ENCODE data around the gene BLCAP.
"Not testable (repeated sequence)": the region's sequence is repeated elsewhere in the genome, so short reads cannot be mapped to it uniquely, and the experiment has no call there.

The BLCAP gene

GRCh38 chr20:37513779-37514359 is 13.8 kb downstream of the BLCAP start:
- no peak for FAIRE-seq

DNA sequence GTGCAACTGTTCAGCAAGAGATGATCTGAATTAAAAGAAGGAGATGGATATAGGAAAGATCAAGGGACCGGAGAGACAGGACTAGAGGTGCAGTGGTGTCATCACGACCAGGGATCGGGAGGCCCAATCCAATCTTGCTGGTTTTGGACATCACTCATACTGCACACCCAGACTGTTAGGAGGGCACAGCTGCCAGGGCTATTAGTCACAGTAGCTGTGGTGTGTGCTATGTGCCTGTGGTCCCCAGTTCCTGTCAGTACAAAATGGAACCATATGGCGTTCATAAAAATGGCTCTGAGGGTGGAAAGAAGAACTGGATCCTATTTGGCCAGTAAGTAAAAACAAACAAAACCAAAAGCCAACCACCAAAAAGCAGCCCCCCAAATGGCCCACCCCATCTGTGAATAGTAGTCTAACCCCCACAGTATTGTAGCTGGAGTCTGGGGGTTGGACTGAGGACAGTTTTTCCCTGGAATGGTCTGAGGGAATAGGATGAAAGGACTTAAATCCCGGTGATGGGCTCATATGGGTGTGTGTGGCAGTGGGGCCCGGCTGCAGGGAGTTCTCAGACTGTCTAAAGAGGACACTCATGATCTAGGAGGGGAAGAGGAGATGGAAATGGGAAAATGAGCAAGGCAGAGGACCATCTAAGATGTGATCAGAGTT is 15.9 kb downstream of the BLCAP start:
- FAIRE-seq: no peak

- no peak for FAIRE-seq
These were observed 17.4 kb downstream of the BLCAP start for GRCh38 chr20:37510226-37510625.

DNA sequence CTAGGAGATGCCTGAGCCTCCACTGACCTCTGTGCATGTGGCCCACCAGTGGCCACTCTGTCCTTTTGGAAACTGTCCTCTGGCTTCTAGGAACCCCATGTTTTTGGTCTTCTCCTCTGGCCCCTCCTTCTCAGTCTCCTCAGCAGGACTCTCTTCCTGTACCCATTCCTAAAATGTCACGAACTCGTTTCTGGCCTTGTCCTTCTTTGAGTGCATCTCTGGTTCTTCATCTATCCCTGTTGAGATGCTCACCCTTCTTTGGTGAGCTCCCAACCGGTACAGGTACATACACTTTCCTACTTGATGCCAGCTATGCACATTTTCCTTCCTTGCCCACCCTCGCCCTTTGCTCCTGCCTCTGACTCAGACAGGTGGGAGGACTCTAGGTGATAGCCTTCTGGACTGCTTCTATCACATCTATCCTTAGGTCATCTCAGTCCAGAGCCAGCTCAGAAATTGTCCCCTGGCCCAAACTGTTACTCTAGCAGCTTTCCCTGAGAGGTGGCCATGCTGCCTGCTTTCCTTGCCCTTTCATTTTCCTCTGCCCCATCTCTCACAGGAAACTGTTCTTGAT is 21.4 kb downstream of the BLCAP start:
- FAIRE-seq: no peak

- no peak for FAIRE-seq
These were observed 22.2 kb downstream of the BLCAP start for GRCh38 chr20:37505263-37506151.

- FAIRE-seq: no peak
These were observed 23.1 kb downstream of the BLCAP start for GRCh38 chr20:37504404-37505096.

GRCh38 chr20:37503256-37503927 is 24.3 kb downstream of the BLCAP start:
- no peak for FAIRE-seq

- no peak for FAIRE-seq
These were observed 25.0 kb downstream of the BLCAP start for GRCh38 chr20:37502654-37503053.

DNA sequence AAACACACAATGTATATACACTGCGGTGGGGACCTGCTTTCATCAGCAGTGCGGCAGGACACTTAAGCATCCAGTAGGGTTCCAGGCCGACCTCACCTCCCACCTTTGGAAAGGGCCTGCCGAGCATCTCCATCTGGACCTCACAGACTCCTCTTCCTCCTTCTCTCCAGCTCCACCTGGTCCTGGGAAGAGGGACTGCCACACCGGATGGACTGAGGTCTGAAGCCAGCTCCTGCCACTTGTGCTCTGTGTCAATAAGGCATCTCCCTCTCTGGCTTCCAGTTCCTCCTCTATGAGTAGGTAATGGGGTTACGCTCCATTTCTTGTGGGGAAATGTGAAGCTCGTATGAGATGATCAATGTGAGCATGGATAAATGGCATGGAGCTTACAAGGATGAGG is 25.7 kb downstream of the BLCAP start:
- no peak for FAIRE-seq

DNA sequence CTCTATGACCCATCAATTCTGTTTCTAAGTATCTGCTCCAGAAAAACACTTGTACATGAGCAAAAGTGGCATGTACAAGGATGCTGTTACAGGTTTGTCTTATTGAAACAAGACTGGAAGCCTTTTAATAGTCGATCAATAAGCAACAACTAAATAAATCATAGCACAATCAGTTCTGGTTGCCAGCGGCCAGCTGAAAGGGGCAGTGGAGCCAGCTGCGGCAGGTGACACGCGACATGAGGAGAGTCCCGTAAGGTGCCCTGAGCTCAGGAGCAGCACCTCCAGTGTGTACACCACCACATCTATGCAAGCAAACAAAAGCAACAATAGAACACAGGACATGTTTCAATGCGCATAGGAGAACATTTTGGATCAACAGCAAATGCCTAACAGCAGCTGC is 27.4 kb downstream of the BLCAP start:
- no peak for FAIRE-seq

DNA sequence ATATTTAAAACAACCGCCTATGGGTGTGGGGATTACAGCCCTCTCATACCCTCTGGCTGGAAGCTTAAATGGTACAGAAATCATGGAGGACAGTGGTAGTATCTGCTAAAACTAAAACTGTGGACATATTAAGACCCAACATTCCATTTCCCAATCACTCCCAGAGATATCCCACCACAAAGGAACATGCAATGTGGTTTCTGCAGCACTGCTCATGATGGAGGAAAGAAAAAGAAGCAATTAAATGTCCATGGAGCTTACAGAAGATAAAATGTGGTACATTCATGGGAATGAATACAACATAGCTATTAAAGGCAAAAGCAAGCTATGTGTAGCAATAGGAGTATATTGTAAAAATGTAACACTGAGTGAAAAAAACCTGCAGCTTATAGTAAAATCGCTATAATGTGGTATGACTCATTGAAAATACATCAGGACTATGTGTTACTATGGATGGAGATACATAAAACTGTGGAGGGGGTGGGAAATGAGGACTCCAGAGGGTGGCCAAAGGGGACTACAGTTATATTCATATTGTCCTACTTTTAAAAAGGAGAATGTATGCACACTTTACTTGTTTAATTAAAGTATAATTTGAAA is 29.5 kb downstream of the BLCAP start:
- FAIRE-seq: no peak

DNA sequence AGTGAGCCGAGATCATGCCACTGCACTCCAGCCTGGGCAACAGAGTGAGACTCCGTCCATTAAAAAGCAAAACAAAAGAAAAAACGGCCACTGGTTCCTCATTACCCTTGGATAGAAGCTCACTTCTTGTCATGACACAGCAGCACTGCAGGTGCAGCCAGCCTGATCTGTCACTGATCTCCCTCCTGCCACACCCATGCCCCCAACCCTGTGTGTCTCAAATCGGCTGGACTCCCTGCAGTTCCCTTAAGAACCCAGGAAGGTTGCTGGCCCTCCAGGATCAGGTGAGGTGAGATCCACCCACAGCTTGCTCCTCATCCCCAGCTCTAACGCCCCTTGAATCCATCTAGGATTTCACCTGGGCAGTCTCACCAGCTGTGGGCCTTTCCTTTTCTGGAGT is 32.9 kb downstream of the BLCAP start:
- FAIRE-seq: no peak

DNA sequence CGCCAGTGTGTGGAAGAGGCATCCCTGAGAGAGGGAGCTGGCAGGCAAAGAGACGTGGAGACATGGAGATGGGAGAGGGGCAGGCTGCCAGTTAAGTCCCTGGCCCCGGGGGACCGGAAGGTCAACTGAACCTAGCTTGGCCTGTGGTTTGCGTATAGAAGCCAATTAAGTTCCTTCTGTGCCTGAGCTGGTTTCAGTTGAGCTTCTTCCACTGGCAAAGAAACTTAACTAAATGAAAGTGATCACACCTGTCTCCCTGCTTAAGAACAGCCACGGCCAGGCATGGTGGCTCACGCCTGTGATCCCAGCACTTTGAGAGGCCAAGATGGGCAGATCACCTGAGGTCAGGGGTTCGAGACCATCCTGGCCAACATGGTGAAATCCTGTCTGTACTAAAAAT is 33.4 kb downstream of the BLCAP start:
- no peak for FAIRE-seq

DNA sequence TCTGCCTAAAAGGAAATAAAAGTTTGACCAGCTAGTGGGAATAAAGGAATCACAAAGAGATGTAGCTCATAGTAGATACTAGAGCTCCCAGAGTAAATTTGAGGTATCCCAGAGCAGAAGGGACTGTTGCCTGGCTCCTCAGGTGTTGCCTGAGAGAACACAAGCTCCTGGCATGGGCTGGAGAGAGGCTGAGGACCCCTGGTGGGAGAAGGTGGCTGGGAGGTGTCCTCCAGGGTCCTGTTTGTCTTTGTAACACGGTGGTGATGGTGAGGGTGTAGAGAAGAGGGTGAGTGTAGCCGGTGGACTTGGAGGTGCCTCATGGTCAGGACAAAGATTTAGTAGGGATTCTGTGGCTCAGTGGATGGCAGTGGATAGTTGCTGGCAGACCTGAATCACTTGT is 34.7 kb downstream of the BLCAP start:
- no peak for FAIRE-seq

GRCh38 chr20:37492096-37492625 is 35.5 kb downstream of the BLCAP start:
- FAIRE-seq: no peak

GRCh38 chr20:37490663-37491350 is 36.9 kb downstream of the BLCAP start:
- no peak for FAIRE-seq

DNA sequence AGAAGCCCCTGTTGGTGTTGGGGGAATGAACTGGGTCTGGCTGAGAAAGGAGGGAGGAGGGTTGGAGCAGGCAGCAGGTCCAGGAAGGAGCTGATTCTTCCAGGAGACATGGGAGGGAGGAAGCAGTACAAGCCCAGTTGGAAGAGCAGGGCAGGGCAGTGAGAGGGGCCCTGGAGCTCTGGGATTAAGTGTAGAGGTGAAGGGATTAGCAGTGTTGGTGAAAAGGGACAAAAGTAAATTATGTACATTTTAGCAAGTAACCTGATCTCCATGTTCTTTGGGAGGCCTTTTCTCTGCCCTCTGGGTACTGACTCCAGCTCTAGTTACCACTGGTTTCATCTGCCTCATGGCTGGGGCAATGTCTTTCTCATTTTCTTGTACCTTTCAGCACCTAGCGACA is 41.5 kb downstream of the BLCAP start:
- not testable (repeated sequence) for FAIRE-seq

DNA sequence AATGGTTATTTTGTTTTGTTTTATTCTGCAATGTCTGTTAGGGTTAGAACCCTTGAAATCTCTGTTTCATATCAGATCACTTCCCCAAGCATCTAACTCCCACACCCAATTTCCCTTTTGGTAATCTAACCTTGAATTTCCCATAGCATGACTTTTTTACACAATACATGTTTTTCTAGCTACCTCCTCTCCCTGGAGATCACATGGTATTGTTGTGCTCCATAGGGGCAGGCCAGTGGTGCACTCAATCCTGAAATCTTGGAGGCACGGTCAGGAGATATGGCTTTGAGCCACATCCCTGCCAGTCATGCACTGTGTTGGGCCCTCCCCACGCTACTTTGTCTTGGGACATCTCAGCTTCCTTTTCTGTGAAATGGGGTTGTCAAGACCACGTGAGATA is 43.3 kb downstream of the BLCAP start:
- FAIRE-seq: no peak

DNA sequence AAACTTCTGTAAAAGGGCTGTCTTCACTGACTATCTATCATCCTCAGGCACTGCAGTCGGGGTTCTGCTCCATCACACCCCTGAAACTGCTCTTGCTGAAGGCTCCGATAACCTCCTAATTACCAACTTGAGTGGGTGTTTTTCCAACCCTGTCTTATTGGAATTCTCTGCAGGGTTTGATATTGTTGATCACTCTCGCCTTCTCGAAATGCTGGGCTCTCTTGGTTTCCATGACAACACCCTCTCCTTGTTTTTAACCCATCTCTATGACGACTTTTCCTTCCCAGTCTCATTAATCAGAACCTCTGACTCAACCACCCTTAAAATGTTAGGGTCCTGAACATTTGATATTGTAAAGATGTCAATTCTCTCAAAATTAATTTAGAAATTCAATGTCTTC is 46.1 kb downstream of the BLCAP start:
- no peak for FAIRE-seq

- FAIRE-seq: no peak
These were observed 46.8 kb downstream of the BLCAP start for GRCh38 chr20:37480919-37481318.
